ENCODE measurements around the gene USF2. TPM values are rescaled to one million over a fixed set of nuclear protein-coding genes. Genes with fewer than 3 reads are reported as not detected.

The USF2 gene
- polyA plus RNA-seq, 1 experiment: 55.6 TPM

GRCh38 chr19:35271546-35271945, 2.8 kb downstream of the USF2 start:
- CTCF ChIA-PET: no interaction called here
- no peak for DNase-seq (ENCODE audit: low read depth, low spot score)
- POLR2A ChIA-PET: no interaction called here
- Histone ChIP-seq H3K27ac (ENCODE audit: low read depth, low read length) (no peak overlapping the region), H3K27me3 (ENCODE audit: control insufficient read depth, insufficient read depth, low read length) (no peaks in the 10 kb centered on the region), H3K9me3 (ENCODE audit: control insufficient read depth, insufficient read depth, low read length) (no peaks in the 10 kb centered on the region; the same call in 1 of the 2 replicates), H3K4me3 (ENCODE audit: low read depth, low read length) (no peak overlapping the region)
- TF ChIP-seq CTCF (IDR thresholded peaks at IDR 0.05; ENCODE audit: low read depth, low read length): no peak

- CTCF ChIA-PET: no interaction called here
- H3K9me3 ChIP-seq (ENCODE audit: control insufficient read depth, insufficient read depth, low read length): no peaks in the 10 kb centered on the region
- no peak for DNase-seq (ENCODE audit: low read depth, low spot score)
- POLR2A ChIA-PET: no interaction called here
- H3K4me3 ChIP-seq (ENCODE audit: low read depth, low read length): no peak overlapping the region
- H3K27me3 ChIP-seq (ENCODE audit: control insufficient read depth, insufficient read depth, low read length): no peaks in the 10 kb centered on the region
- TF ChIP-seq CTCF (IDR thresholded peaks at IDR 0.05; ENCODE audit: low read depth, low read length): no peak
- no peak overlapping the region for H3K27ac ChIP-seq (ENCODE audit: low read depth, low read length)
Observed at GRCh38 chr19:35272122-35272719, 3.5 kb downstream of the USF2 start.

- Histone ChIP-seq H3K4me3 (ENCODE audit: low read depth, low read length) (no peak overlapping the region), H3K27ac (ENCODE audit: low read depth, low read length) (no peak overlapping the region), H3K27me3 (ENCODE audit: control insufficient read depth, insufficient read depth, low read length) (no peaks in the 10 kb centered on the region), H3K9me3 (ENCODE audit: control insufficient read depth, insufficient read depth, low read length) (no peaks in the 10 kb centered on the region)
- TF ChIP-seq CTCF (IDR thresholded peaks at IDR 0.05; ENCODE audit: low read depth, low read length): no peak
- no peak for DNase-seq (ENCODE audit: low read depth, low spot score)
- ChIA-PET CTCF (no interaction called here), POLR2A (no interaction called here)
Observed at GRCh38 chr19:35272954-35273649, 4.3 kb downstream of the USF2 start.

- no peak for DNase-seq (ENCODE audit: low read depth, low spot score)
- Histone ChIP-seq H3K4me3 (ENCODE audit: low read depth, low read length) (no peak overlapping the region), H3K27ac (ENCODE audit: low read depth, low read length) (no peak overlapping the region), H3K9me3 (ENCODE audit: control insufficient read depth, insufficient read depth, low read length) (no peaks in the 10 kb centered on the region), H3K27me3 (ENCODE audit: control insufficient read depth, insufficient read depth, low read length) (no peaks in the 10 kb centered on the region)
- no peak for TF ChIP-seq CTCF (IDR thresholded peaks at IDR 0.05; ENCODE audit: low read depth, low read length)
- CTCF ChIA-PET: no interaction called here
- POLR2A ChIA-PET: no interaction called here
Observed at GRCh38 chr19:35273686-35274259, 5.0 kb downstream of the USF2 start.

- DNase-seq (ENCODE audit: low read depth, low spot score): no peak
- no peak for TF ChIP-seq CTCF (IDR thresholded peaks at IDR 0.05; ENCODE audit: low read depth, low read length)
- H3K4me3 ChIP-seq (ENCODE audit: low read depth, low read length): no peak overlapping the region
- no peak overlapping the region for H3K27ac ChIP-seq (ENCODE audit: low read depth, low read length)
- ChIA-PET CTCF (no interaction called here), POLR2A (no interaction called here)
- no peaks in the 10 kb centered on the region for H3K27me3 ChIP-seq (ENCODE audit: control insufficient read depth, insufficient read depth, low read length)
- no peaks in the 10 kb centered on the region for H3K9me3 ChIP-seq (ENCODE audit: control insufficient read depth, insufficient read depth, low read length)
Observed at GRCh38 chr19:35274323-35274722, 5.6 kb downstream of the USF2 start.

Data from AG04450 (cell line).